Smooth muscle cell (in vitro differentiated cells): ENCODE results near the gene EAF1. TPM values are rescaled to one million over a fixed set of nuclear protein-coding genes. Genes with fewer than 3 reads are reported as not detected.

ENCODE experiments used
- DNase-seq: peaks from one replicate; lab custom pipeline; 2025; ENCODE audit not compliant: unreplicated experiment; lab: John Stamatoyannopoulos, UW
- H2AFZ ChIP-seq: fragments of 200-600 bp; sonication (generic); 2 replicates; pipeline ENCODE4 v1.6.0; 2016; ENCODE audit warnings: antibody characterized with exemption, low read depth, mild to moderate bottlenecking
- H3F3A ChIP-seq: fragments of 200-600 bp; sonication (generic); 2 replicates; pipeline ENCODE4 v1.6.0; 2017; ENCODE audit warnings: antibody characterized with exemption, low read depth
- H3K27ac ChIP-seq: fragments of 200-600 bp; sonication (generic); 2 replicates; pipeline ENCODE4 v1.5.1; 2016; ENCODE audit warnings: low read depth, mild to moderate bottlenecking
- H3K27me3 ChIP-seq: fragments of 200-600 bp; sonication (generic); 2 replicates; pipeline ENCODE4 v1.6.1; 2016; ENCODE audit warnings: low read depth, mild to moderate bottlenecking
- H3K36me3 ChIP-seq: fragments of 200-600 bp; sonication (generic); 2 replicates; pipeline ENCODE4 v1.5.1; 2016; ENCODE audit warnings: low read depth
- H3K4me1 ChIP-seq: fragments of 200-600 bp; sonication (generic); 2 replicates; pipeline ENCODE4 v1.5.1; 2016; ENCODE audit warnings: low read depth
- H3K4me2 ChIP-seq: fragments of 200-600 bp; sonication (generic); 2 replicates; pipeline ENCODE4 v1.6.0; 2016; ENCODE audit warnings: mild to moderate bottlenecking
- H3K4me3 ChIP-seq: fragments of 200-600 bp; sonication (generic); 2 replicates; pipeline ENCODE4 v1.5.1; 2016; ENCODE audit warnings: mild to moderate bottlenecking
- H3K79me2 ChIP-seq: fragments of 200-600 bp; sonication (generic); 2 replicates; pipeline ENCODE4 v1.6.0; 2016; ENCODE audit warnings: low read depth, mild to moderate bottlenecking
- H3K9ac ChIP-seq: fragments of 200-600 bp; sonication (generic); 2 replicates; pipeline ENCODE4 v1.6.0; 2016; ENCODE audit warnings: low read depth
- H3K9me3 ChIP-seq: fragments of 200-600 bp; sonication (generic); replicated peaks from 2 replicates; pipeline ENCODE4 v1.5.1; 2016; ENCODE audit warnings: low read depth
- H4K20me1 ChIP-seq: fragments of 200-600 bp; sonication (generic); 2 replicates; pipeline ENCODE4 v1.6.0; 2016; ENCODE audit warnings: low read depth
- WGBS: methylation state at CpG from one replicate; pipeline ENCODE4 v1.1.7; 2016; ENCODE audit warnings: low lambda C conversion rate; 5-methylcytosine and 5-hydroxymethylcytosine counted together
- polyA plus RNA-seq: library from polyadenylated mRNA; unstranded; fragments of >200 nt; fragmentation: Nextera tagmentation; extraction: Ambion mirVana; gene quantifications from 2 replicates; pipeline ENCODE4 v1.2.1, GENCODE V29; 2016
- total RNA-seq: library from RNA; depleted of rRNA; stranded (reverse); fragments of >200 nt; gene quantifications from 2 replicates; pipeline ENCODE4 v1.2.3, GENCODE V29; 2014
- TF ChIP-seq, protein P1 (sequence below): fragments of 200-600 bp; sonication (generic); IDR thresholded peaks from 2 replicates; pipeline ENCODE4 v1.5.1; 2017; ENCODE audit warnings: borderline replicate concordance, mild to moderate bottlenecking, antibody characterized with exemption; ENCODE audit not compliant: insufficient read depth, poor library complexity, severe bottlenecking

EAF1 gene
- total RNA-seq (22.1 and 22.9 TPM in 2 replicates), polyA plus RNA-seq (9.5 and 11.3 TPM in 2 replicates)

DNA sequence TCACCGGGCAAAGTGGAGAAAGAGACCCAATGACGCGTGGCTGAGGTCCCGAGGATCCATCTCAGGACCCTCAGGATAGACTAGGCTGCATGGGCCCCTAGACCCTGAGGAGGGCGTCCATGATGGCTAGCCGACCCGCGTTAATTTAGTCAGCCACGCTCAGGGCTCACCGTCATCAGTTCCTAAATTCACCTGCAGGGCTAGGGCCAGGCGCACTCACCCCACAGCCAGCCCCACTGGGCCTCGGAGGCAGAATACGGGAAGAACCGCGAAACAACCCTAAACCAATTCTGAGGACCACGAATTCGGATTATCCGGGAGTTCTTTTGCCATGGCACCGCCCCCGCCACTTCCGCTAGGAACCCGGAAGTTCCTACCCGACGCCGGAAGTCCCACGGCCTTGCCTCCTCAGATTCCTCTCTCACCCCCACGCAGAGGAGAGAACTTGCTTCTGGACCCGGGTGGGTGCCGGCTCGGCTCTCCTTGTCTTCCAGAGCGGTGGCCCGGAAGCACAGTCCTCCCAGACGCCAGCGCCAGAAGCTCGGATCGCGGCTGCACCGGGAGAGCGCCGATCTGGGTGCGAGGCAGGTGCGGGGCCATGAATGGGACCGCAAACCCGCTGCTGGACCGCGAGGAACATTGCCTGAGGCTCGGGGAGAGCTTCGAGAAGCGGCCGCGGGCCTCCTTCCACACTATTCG, at the start of gene EAF1, which contains the start of gene METTL6:
Gene EAF1, plus strand, starts transcription at position 417 of the 699 bp plus-strand sequence. Its CDS starts 182 bp downstream, at position 599.
Gene METTL6, minus strand, starts transcription at position 363 of the 699 bp plus-strand sequence. CDS start 1,033 bp downstream, outside the sequence.
- peaks cover 53% of the 10 kb centered on the region for H3K79me2 ChIP-seq
- H3K9ac ChIP-seq, result peak within 1 kb of the TSS; percentile 91
- H2AFZ ChIP-seq, result peak within 1 kb of the TSS; percentile 90
- H3K4me1 ChIP-seq, result peaks cover 14% of the 10 kb centered on the region
- H3K4me2 ChIP-seq, result peak within 1 kb of the TSS; percentile 99
- peaks cover 12% of the 10 kb centered on the region for H3K36me3 ChIP-seq
- DNase-seq, result peak; percentile 20
- peak within 1 kb of the TSS; percentile 92 for H3K4me3 ChIP-seq
- peaks cover 36% of the 10 kb centered on the region for H4K20me1 ChIP-seq
- TF ChIP-seq, protein P1, sequence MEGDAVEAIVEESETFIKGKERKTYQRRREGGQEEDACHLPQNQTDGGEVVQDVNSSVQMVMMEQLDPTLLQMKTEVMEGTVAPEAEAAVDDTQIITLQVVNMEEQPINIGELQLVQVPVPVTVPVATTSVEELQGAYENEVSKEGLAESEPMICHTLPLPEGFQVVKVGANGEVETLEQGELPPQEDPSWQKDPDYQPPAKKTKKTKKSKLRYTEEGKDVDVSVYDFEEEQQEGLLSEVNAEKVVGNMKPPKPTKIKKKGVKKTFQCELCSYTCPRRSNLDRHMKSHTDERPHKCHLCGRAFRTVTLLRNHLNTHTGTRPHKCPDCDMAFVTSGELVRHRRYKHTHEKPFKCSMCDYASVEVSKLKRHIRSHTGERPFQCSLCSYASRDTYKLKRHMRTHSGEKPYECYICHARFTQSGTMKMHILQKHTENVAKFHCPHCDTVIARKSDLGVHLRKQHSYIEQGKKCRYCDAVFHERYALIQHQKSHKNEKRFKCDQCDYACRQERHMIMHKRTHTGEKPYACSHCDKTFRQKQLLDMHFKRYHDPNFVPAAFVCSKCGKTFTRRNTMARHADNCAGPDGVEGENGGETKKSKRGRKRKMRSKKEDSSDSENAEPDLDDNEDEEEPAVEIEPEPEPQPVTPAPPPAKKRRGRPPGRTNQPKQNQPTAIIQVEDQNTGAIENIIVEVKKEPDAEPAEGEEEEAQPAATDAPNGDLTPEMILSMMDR, result no peak
- no peaks in the 10 kb centered on the region for H3F3A ChIP-seq
- WGBS, result under 1% methylated on average over 46 of the region's 52 CpGs
- H3K9me3 ChIP-seq, result no peaks in the 10 kb centered on the region
- no peaks in the 10 kb centered on the region for H3K27me3 ChIP-seq
- peak within 1 kb of the TSS; percentile 83 for H3K27ac ChIP-seq

DNA sequence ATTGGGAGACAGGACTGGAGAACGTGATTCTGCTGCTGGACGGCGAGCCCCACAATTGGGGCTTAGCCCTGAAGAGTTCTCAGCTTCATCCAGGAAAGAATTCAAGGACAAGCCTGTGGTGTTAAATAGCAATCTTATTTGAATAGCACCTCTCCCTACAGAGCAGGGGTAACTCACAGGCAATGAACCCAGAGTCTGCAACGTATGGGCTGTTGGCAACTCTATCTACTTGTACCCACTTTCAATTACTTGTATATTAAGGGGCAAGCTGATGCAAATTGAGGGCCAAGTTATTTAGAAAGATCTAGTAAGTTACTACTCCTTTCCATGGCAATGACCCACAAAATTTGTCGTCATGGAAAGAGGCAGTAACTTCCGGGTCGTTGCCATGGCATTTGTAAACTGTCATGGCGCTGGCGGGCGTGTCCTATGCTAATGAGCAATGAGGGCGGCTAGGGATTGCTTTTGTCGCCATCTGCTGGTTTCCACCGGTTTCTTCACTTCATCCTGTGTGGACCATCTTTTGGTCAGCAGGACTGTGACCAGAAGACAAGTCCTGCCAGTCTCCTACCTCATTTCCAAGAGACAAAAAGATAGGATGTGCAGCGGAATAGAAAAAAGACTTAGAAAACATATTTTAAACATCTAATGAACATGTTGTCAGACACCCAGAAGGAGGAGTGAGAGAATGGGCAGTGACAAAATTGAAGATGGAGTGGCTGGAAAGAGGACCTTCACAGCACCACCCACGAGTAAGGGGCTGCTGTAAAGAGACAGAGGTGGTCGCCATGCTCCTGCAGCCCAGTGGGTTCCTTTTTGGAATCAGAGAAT, 49.2 kb upstream of the EAF1 start:
- TF ChIP-seq, protein P1, result peak; percentile 79
- H2AFZ ChIP-seq, result peak overlapping the region; percentile 91
- DNase-seq, result peak; percentile 57
- H3K27me3 ChIP-seq, result no peaks in the 10 kb centered on the region
- peak overlapping the region; percentile 52 for H3K4me2 ChIP-seq
- no peaks in the 10 kb centered on the region for H3F3A ChIP-seq
- no peaks in the 10 kb centered on the region for H3K9me3 ChIP-seq
- peak overlapping the region; percentile 72 for H3K27ac ChIP-seq
- H3K4me1 ChIP-seq, result no peaks in the 10 kb centered on the region
- H3K36me3 ChIP-seq, result no peaks in the 10 kb centered on the region
- no peaks in the 10 kb centered on the region for H4K20me1 ChIP-seq
- peak overlapping the region; percentile 8 for H3K4me3 ChIP-seq
- 30% methylated on average over 16 of the region's 16 CpGs for WGBS
- H3K79me2 ChIP-seq, result no peaks in the 10 kb centered on the region
- H3K9ac ChIP-seq, result peak overlapping the region; percentile 57

DNA sequence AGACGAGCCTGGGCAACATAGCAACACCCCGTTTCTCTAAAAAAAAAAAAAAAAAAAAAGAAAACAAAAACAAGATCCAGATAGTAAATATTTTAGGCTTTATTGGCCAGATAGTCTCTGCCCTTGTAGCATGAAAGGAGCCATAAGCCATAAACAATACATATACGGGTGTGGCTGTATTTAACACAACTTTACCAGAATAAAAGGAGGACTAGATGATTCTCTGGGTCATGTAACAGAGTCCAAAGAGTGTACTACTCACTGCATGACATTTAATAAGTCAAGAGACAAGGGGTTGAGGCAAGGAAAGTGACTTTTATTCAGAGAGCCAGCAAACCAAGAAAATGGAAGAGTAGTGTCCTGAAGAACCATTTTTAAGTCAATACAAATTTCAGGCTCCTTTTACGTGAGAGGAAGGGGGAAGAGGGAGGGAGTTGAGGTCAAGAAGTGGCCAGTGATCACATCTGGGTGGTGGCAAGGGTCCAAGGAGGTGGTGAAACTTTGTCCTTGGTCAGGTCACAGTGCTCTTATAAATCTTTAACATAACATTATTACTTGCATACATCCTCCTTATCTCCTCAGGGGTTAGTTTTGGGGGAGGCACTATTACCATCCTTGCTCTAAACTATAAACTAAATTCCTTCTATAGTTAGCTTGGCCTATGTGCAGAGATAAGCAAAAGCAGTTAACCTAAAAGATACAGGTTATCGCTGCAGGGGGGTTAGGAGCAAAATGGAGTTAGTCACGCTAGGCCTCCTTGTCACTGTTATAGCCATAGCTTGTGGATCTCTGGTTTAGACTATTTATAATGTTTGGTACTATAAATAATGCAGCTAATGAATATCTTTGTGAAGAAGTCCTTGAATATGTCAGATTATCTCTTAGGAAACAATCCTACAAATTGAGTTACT, 46.2 kb upstream of the EAF1 start:
- H3K27me3 ChIP-seq, result no peaks in the 10 kb centered on the region
- 74% methylated on average over 6 of the region's 6 CpGs for WGBS
- H3K79me2 ChIP-seq, result no peaks in the 10 kb centered on the region
- no peaks in the 10 kb centered on the region for H3F3A ChIP-seq
- no peak overlapping the region for H2AFZ ChIP-seq
- no peak overlapping the region for H3K4me3 ChIP-seq
- no peaks in the 10 kb centered on the region for H3K9me3 ChIP-seq
- no peak overlapping the region for H3K27ac ChIP-seq
- no peak for DNase-seq
- H3K4me1 ChIP-seq, result no peaks in the 10 kb centered on the region
- H3K9ac ChIP-seq, result no peak overlapping the region
- no peak overlapping the region for H3K4me2 ChIP-seq
- no peaks in the 10 kb centered on the region for H3K36me3 ChIP-seq
- TF ChIP-seq, protein P1, result no peak
- no peaks in the 10 kb centered on the region for H4K20me1 ChIP-seq
